IgD-negative memory B cell (primary cell): ENCODE data around the gene ATP7A. TPM values are rescaled to one million over a fixed set of nuclear protein-coding genes. Genes with fewer than 3 reads are reported as not detected.

Experiments used
- H3K27ac Mint-ChIP-seq, 3 donors: one replicate each; pipeline ENCODE4 v1.8.0; 2020 to 2022; ENCODE audit warnings: mild to moderate bottlenecking in 3 of 3, mixed read lengths in 3 of 3, moderate library complexity in 1 of 3
- H3K27me3 Mint-ChIP-seq: one replicate; pipeline ENCODE4 v1.8.0; 2021; ENCODE audit warnings: mixed read lengths
- H3K36me3 Mint-ChIP-seq: one replicate; pipeline ENCODE4 v1.8.0; 2020; ENCODE audit warnings: mild to moderate bottlenecking, mixed read lengths
- H3K4me1 Mint-ChIP-seq, 3 donors: one replicate each; pipeline ENCODE4 v1.8.0; 2020 to 2022; ENCODE audit warnings: mixed read lengths in 3 of 3, mild to moderate bottlenecking in 1 of 3
- H3K4me3 Mint-ChIP-seq, 4 donors: one replicate each; pipeline ENCODE4 v1.8.0; 2020 to 2022; ENCODE audit warnings: mild to moderate bottlenecking in 4 of 4, mixed read lengths in 4 of 4, moderate library complexity in 3 of 4
- H3K9me3 Mint-ChIP-seq, 3 donors: one replicate each; pipeline ENCODE4 v1.8.0; 2020 to 2021; ENCODE audit warnings: mixed read lengths in 3 of 3, mild to moderate bottlenecking in 1 of 3
- polyA plus RNA-seq: library from polyadenylated mRNA; unstranded; fragments of 300-500 nt; fragmentation: Illumina TruSeq; gene quantifications from one replicate; pipeline ENCODE4 v1.2.3, GENCODE V29; 2021

ATP7A gene
- polyA plus RNA-seq, 1 donor from 2014 or later: 4.1 TPM

DNA sequence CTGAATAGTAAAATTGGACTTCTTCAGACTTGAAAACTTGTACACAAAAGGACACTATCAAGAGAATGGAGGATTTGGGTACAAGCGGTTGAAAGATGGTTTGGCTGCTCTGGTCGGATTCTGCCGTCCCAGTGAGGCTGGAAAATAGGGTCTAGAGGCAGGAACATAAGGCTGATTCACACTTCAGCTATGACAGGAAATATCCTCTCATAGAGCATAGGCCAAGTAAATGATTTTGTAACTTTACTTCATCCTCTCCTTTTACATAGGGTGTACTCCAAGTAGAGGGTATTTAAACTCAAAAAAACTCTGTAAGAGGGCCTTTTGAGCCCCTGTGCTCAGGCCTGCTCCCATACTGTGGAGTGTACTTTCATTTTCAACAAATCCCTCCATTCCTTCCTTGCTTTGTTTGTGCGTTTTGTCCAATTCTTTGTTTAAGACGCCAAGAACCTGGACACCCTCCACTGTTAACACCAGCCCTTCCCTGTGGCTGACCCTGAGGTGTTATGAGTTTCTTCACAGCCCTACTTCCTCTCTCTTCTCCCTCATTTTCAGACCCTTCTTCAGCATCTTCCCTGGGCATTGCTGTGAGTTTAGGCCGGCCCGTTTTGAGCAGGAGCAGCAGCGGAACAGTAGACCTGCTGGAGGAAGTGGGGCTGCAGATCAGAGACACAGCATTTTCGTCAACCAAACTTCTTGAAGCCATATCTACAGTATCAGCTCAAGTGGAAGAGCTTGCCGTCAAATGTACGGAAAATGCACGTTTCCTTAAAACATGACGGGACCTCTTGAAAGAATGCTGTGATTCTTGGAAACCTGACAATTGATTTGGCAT lies 51.8 kb downstream of the ATP7A start:
- peak overlapping the region in 1 of 3 donors; percentile 71 for H3K27ac Mint-ChIP-seq
- H3K4me1 Mint-ChIP-seq: peaks cover 4 to 8% (median 5%) of the 10 kb centered on the region in 3 donors
- H3K4me3 Mint-ChIP-seq: peak overlapping the region in 1 of 4 donors; percentile 2
- peaks cover 0 to 2% (median 0%) of the 10 kb centered on the region in 3 donors for H3K9me3 Mint-ChIP-seq
- H3K36me3 Mint-ChIP-seq: peaks cover 3% of the 10 kb centered on the region
- H3K27me3 Mint-ChIP-seq: no peaks in the 10 kb centered on the region

DNA sequence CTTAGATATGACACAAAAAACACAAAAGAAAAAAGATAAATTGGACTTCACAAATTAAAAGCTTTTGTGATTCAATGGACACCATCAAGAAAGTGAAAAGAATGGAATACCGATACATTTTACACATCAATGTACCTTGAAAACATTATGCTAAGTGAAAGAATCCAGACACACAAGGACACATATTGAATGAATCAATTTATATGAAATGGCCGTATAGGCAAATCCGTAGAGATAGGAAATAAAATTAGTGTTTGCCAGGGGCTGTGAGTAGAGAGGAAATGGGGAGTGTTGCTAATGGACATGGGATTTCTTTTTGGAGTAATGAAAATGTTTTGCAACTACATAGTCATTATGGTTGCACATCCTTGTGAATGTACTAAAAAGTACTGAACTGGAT lies 55.9 kb downstream of the ATP7A start:
- H3K27ac Mint-ChIP-seq: no peak overlapping the region
- peaks cover 1 to 3% (median 3%) of the 10 kb centered on the region in 3 donors for H3K4me1 Mint-ChIP-seq
- H3K36me3 Mint-ChIP-seq: peaks cover 3% of the 10 kb centered on the region
- peak overlapping the region in 1 of 4 donors; percentile 11 for H3K4me3 Mint-ChIP-seq
- peaks cover 0 to 2% (median 0%) of the 10 kb centered on the region in 3 donors for H3K9me3 Mint-ChIP-seq
- no peaks in the 10 kb centered on the region for H3K27me3 Mint-ChIP-seq

DNA sequence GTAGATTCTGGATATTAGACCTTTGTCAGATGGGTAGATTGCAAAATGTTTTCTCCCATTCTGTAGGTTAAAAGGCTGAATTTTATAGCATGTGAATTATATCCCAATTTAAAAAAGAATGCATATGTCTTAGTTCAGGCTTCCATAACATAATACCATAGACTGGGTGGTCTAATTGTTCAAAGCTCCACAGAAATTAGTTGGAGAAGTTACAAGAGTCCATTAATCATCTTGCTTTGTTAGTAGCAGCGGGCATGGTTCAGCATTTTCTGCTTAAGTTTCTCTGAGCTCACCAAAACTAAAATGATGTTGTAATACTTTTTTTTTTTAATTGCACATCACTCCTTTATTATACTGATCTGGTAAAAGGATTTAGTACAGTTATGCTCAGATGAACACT lies 57.1 kb downstream of the ATP7A start:
- no peaks in the 10 kb centered on the region for H3K27me3 Mint-ChIP-seq
- no peak overlapping the region for H3K27ac Mint-ChIP-seq
- H3K4me1 Mint-ChIP-seq: no peaks in the 10 kb centered on the region
- H3K9me3 Mint-ChIP-seq: peaks cover 0 to 2% (median 0%) of the 10 kb centered on the region in 3 donors
- no peak overlapping the region for H3K4me3 Mint-ChIP-seq
- peaks cover 3% of the 10 kb centered on the region for H3K36me3 Mint-ChIP-seq

DNA sequence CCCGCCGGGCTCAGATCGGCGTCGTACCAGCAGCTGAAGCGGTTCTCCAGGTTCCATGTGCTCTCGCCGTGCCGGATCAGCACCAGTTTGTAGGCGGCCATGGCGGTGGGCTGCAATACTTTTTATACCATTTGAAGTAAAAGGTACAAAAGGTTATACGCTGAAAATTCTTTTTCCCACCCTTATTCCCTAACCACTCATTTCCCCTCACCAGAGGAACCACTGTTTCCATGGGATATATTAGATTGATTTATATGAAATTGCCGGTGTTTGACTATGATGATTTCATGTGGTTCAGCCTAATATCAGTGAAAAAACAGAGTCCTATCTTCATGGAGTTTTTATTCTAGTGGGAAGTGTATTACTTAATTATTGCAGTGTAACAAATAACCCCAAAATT lies 59.0 kb downstream of the ATP7A start, which contains the start of gene PGAM4:
Gene PGAM4 (minus strand): TSS at position 101 of the 400 bp plus-strand sequence. CDS start 0 bp downstream, at position 101.
- Mint-ChIP-seq H3K27ac (peak within 1 kb of the TSS in 1 of 3 donors; percentile 4), H3K4me3 (no peak within 1 kb of the TSS), H3K9me3 (peaks cover 0 to 2% (median 0%) of the 10 kb centered on the region in 3 donors), H3K36me3 (peaks cover 5% of the 10 kb centered on the region), H3K4me1 (peaks cover 0 to under 1% (median 0%) of the 10 kb centered on the region in 3 donors), H3K27me3 (no peaks in the 10 kb centered on the region)

DNA sequence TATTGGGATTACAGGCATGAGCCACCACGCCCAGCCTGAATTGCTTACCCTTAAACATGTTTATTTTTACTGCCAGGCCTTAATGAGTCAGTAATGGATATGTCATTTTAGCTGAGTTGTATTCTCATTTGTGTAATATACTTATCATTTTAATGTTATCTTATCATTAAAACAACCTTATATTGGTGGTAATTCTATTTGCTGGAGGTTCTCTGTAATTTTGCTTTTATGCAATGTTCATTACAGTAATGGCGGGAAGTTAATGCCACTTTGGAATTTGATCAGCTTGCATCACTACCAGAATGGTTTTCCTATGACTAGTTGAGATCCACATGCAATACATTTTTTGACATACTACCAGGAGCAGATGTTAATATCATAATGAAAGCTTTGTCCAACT lies 65.3 kb downstream of the ATP7A start:
- Mint-ChIP-seq H3K4me1 (peaks cover 0 to 2% (median 0%) of the 10 kb centered on the region in 3 donors), H3K27ac (no peak overlapping the region), H3K4me3 (no peak overlapping the region), H3K27me3 (no peaks in the 10 kb centered on the region), H3K9me3 (no peaks in the 10 kb centered on the region), H3K36me3 (peaks cover 9% of the 10 kb centered on the region)

DNA sequence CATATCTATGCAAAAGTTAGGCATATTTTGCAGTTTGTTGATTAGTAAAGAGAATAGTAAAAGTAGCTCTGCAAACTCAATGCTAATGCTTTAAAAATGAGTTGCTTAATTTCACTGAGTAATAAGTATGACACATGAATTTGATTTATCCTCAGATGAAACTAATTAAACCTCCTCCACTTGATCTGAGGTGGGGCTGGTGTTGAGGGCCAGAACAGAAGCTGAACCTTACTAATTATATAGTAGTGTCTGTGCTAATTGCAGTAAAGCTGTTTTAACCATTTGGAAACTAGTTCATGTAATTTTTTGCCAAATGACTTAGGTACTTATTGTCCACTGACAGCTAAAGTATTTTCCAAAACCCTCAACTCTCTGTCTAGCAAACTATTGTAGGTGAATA lies 66.6 kb downstream of the ATP7A start:
- no peaks in the 10 kb centered on the region for H3K27me3 Mint-ChIP-seq
- H3K9me3 Mint-ChIP-seq: no peaks in the 10 kb centered on the region
- H3K4me1 Mint-ChIP-seq: peaks cover 0 to 2% (median 0%) of the 10 kb centered on the region in 3 donors
- no peak overlapping the region for H3K4me3 Mint-ChIP-seq
- peaks cover 9% of the 10 kb centered on the region for H3K36me3 Mint-ChIP-seq
- H3K27ac Mint-ChIP-seq: no peak overlapping the region

DNA sequence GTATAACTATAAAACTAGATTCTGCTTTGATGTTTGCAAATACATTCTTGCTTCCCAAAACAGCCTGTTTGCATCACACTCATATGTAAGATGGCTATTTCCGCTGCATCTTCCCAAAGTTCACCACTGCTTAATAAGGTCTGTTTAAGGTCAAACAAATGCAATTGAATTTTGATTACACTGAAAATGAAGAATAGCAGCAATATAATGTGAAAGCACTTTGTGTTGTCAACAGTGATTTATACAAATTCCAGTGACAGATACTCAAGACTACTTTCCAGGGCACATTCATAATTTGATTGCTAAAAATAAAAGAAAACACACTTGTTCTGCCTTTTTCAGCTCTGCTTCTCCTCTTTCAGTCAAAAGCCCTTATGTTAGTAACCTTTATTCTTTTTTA lies 67.0 kb downstream of the ATP7A start:
- no peak overlapping the region for H3K27ac Mint-ChIP-seq
- H3K4me3 Mint-ChIP-seq: no peak overlapping the region
- H3K27me3 Mint-ChIP-seq: no peaks in the 10 kb centered on the region
- H3K9me3 Mint-ChIP-seq: no peaks in the 10 kb centered on the region
- H3K36me3 Mint-ChIP-seq: peaks cover 9% of the 10 kb centered on the region
- H3K4me1 Mint-ChIP-seq: peaks cover 0 to 2% (median 0%) of the 10 kb centered on the region in 3 donors

DNA sequence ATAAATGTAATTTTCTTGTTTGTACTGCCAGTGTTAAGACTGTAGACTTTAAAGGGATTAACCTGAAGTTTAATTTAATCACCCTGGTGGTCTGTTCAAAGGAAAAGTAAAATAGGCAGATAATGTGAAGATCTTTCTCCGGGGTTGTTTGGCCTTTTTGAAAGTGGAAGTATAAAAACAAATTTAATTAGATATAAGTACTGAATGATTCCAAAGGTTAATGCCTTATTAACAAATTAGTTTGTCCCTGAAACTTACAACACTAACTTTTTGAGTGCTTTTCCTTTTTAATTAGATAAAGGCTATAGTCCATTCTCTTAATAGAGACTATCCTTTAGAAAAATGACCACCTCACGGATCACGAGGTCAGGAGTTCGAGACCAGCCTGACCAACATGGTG lies 69.4 kb downstream of the ATP7A start:
- Mint-ChIP-seq H3K9me3 (no peaks in the 10 kb centered on the region), H3K36me3 (peaks cover 5% of the 10 kb centered on the region), H3K4me1 (peaks cover 0 to 6% (median 3%) of the 10 kb centered on the region in 3 donors), H3K27ac (no peak overlapping the region), H3K27me3 (no peaks in the 10 kb centered on the region), H3K4me3 (no peak overlapping the region)

DNA sequence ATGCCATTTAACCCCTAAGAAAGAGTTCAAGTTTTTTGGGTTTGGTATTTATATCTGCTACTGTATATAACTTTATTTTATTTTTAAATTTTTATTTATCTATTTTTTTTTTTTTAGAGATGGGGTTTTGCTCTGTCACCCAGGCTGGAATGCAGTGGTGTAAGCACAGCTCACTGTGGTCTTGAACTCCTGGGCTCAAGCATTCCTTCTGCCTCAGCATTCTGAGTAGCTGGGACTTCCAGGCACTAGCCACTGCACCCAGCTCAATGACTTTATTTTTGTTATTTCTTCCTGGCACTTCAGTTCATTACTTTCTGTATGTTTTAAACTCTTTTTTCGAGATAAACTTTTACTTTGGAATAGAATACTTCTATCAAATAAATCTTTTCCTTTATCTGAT lies 101.4 kb downstream of the ATP7A start:
- H3K4me3 Mint-ChIP-seq: no peak overlapping the region
- no peaks in the 10 kb centered on the region for H3K4me1 Mint-ChIP-seq
- H3K27ac Mint-ChIP-seq: no peak overlapping the region
- H3K27me3 Mint-ChIP-seq: no peaks in the 10 kb centered on the region
- peaks cover 1% of the 10 kb centered on the region for H3K36me3 Mint-ChIP-seq
- H3K9me3 Mint-ChIP-seq: no peaks in the 10 kb centered on the region

DNA sequence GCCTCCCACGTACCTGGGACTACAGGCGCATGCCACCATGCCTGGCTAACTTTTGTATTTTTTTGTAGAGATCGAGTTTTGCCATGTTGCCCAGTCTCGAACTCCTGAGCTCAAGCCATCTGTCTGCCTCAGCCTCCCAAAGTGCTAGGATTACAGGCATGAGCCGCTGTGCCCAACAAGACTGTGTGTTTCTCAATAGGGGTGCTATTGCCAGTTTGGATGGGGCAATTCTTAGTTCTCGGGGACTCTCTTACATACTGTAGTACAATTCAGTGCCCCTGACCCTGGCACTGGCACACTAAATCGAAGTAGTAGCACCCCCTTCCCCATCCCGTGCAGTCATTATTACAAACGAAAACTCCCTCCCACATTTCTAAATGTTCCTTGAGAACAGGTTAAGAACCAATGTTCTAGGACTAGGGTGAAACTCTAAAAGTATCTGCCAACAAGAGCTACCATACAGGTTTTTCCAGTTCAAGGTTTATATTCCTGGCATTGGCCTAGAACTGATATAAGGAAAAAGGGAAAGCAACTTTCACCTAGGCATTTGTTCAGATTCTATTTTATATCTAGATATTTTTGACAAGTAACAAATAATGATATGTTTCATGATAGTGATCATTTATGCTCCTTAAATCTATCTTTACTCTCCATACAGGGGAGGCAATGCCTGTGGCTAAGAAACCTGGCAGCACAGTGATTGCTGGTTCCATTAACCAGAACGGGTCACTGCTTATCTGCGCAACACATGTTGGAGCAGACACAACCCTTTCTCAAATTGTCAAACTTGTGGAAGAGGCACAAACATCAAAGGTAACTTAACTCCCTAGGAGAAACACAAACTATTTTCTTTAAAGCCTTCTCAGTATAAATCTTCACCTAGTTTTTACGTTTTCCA lies 109.3 kb downstream of the ATP7A start:
- H3K36me3 Mint-ChIP-seq: peaks cover 3% of the 10 kb centered on the region
- H3K4me3 Mint-ChIP-seq: no peak overlapping the region
- no peaks in the 10 kb centered on the region for H3K9me3 Mint-ChIP-seq
- H3K4me1 Mint-ChIP-seq: peaks cover 0 to 4% (median 2%) of the 10 kb centered on the region in 3 donors
- no peaks in the 10 kb centered on the region for H3K27me3 Mint-ChIP-seq
- peak overlapping the region in 1 of 3 donors; percentile 83 for H3K27ac Mint-ChIP-seq

DNA sequence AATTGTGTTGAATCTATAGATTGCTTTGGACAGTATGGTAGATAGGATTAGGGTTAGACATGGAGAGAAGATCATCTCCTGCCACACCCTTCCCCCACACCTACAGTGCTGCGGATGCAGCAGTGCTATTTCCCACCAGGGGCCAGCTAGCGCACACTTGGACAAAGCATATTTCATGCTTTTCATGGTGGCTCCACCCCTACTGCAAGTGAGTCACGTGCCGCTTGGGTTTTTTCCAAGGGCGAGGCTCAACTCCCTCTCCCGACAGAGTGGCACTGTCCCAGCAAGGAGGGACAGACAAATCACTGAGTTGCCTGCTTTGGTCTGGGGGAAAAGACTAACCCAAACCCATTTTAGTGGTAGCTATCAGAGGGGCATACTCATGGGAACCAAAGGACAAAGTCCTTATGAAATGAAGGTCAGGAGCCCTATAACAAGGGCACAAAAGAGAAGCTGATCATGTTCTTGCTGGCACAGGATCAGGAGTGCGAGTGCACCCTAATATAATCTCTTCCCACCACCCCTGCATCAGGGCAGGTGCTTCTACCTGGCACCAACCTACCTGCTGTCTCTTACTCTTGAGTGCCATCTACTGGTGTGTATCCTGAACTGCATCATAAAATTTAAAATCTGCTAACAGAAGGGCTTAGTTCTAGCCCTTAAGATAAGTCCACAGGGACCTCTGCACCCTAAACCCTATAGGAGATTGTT lies 114.0 kb downstream of the ATP7A start:
- Mint-ChIP-seq H3K9me3 (no peaks in the 10 kb centered on the region), H3K4me3 (peak overlapping the region in 1 of 4 donors; percentile 24), H3K36me3 (peaks cover 1% of the 10 kb centered on the region), H3K27me3 (no peaks in the 10 kb centered on the region), H3K4me1 (peaks cover 0 to 5% (median 4%) of the 10 kb centered on the region in 3 donors), H3K27ac (no peak overlapping the region)

DNA sequence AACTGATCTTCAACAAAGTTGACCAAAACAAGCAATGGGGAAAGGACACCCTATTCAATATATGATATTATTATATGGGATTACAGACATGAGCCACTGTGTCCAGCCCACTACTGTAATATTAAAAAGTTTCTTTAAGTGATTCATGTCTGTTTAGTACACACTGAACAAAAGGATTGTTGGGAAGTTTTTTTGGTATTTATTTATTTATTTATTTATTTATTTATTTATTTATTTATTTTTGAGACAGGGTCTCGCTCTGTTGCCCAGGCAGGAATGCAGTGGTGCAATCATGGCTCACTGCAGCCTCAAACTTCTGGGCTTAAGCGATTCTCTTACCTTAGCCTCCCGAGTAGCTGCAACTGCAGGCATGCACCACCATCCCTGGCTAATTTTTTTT lies 117.3 kb downstream of the ATP7A start:
- Mint-ChIP-seq H3K27ac (no peak overlapping the region), H3K4me3 (no peak overlapping the region), H3K9me3 (no peaks in the 10 kb centered on the region), H3K4me1 (peaks cover 0 to 6% (median 5%) of the 10 kb centered on the region in 3 donors), H3K36me3 (peaks cover 1% of the 10 kb centered on the region), H3K27me3 (no peaks in the 10 kb centered on the region)

DNA sequence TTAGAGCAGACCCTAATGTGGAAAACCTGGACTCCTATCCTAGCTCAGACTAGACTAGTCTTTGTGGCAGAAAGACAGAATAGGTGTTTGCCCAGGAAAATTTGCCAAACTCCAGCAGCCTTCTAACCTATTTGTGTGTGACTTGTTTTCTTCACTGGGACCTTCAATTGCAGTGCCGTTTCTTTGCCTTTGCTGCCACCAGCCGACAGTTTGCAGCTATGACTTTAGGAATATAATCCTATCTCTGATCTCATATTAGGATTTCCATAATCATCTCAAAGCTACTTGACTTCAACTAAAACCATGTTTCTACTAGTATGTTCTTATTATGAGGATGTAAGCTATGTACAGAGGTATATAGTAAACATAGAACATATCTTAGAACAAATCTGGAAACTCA lies 119.2 kb downstream of the ATP7A start:
- no peaks in the 10 kb centered on the region for H3K27me3 Mint-ChIP-seq
- H3K27ac Mint-ChIP-seq: no peak overlapping the region
- peaks cover 0 to 4% (median 3%) of the 10 kb centered on the region in 3 donors for H3K4me1 Mint-ChIP-seq
- H3K9me3 Mint-ChIP-seq: no peaks in the 10 kb centered on the region
- H3K4me3 Mint-ChIP-seq: no peak overlapping the region
- H3K36me3 Mint-ChIP-seq: peaks cover 1% of the 10 kb centered on the region

DNA sequence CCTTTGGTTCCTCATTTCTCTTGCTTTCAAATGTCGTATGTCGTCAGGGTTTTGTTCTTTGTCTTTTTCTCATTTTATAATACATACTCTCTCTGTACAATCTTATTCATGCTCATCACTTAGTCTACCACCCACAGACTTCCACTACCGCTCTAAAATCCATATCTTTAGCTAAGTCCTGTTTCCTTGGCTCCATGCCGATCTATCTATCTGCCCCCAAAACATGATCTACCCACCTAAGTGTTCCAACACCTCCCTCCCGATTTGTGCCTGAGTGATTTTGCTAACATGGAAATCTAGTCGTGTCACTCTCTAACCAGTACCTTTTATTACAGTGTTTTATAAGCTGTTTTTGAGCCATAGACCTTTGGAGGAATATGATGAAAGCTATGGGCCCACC lies 124.6 kb downstream of the ATP7A start:
- peaks cover 0 to 1% (median 1%) of the 10 kb centered on the region in 3 donors for H3K4me1 Mint-ChIP-seq
- no peaks in the 10 kb centered on the region for H3K36me3 Mint-ChIP-seq
- H3K27ac Mint-ChIP-seq: no peak overlapping the region
- no peaks in the 10 kb centered on the region for H3K9me3 Mint-ChIP-seq
- peaks cover 3% of the 10 kb centered on the region for H3K27me3 Mint-ChIP-seq
- H3K4me3 Mint-ChIP-seq: no peak overlapping the region
